HCT116 (cell line): Measurements from ENCODE around the gene MAF. TPM values are rescaled to one million over a fixed set of nuclear protein-coding genes. Genes with fewer than 3 reads are reported as not detected.

Source experiments
- ATAC-seq: fragments of 200-7000 bp; cut with Tn5 transposase; 2 replicates; pipeline ENCODE4 v1.9.1; 2020; ENCODE audit warnings: mild to moderate bottlenecking, moderate library complexity
- BruUV-seq: library from RNA; stranded (reverse); fragments of 400-500 nt; replicated peaks from 2 replicates; lab custom pipeline; 2021; lab: Mats Ljungman, UMichigan
- CTCF ChIA-PET: fragments of 300-600 bp; sonication (Branson Sonifier 250); formaldehyde crosslinking; loops from one replicate; lab custom pipeline; 2021; ENCODE audit warnings: antibody characterized with exemption; lab: Charles Lee
- POLR2A ChIA-PET: fragments of 300-600, 350-600 bp; sonication (Branson Sonifier 250); formaldehyde crosslinking; loops from one replicate; lab custom pipeline; 2021; ENCODE audit warnings: antibody characterized with exemption; lab: Charles Lee
- RAD21 ChIA-PET, 2 experiments: fragments of 300-600 bp; sonication (Branson Sonifier 250); formaldehyde crosslinking; loops; one replicate each; lab custom pipeline; 2023; ENCODE audit warnings: low total read pairs in 2 of 2; ENCODE audit not compliant: uncharacterized antibody in 2 of 2, unreplicated experiment in 2 of 2, low non-redundant PET in 1 of 2; lab: Charles Lee
- DNase-seq: peaks from one replicate; pipeline ENCODE4 v3.0.0-alpha.2; 2010; ENCODE audit warnings: low read depth, low spot score
- H2AFZ ChIP-seq: fragments of 200-600 bp; shearing (Covaris generic), sonication (generic); 2 replicates; pipeline ENCODE4 v1.6.1; 2017; ENCODE audit warnings: low read depth, mixed run types, mixed read lengths, antibody characterized with exemption, low read length; ENCODE audit not compliant: poor library complexity, severe bottlenecking
- H3K27ac ChIP-seq: 2 replicates; pipeline ENCODE4 v1.5.1; 2012; ENCODE audit warnings: low read depth, low read length
- H3K27me3 ChIP-seq: fragments of 200-600 bp; sonication (generic); 2 replicates; pipeline ENCODE4 v1.6.1; 2016; ENCODE audit warnings: mixed run types, low read length, mixed read lengths; ENCODE audit not compliant: insufficient read depth
- H3K36me3 ChIP-seq, 2 experiments: fragments of 200-500 bp in 1 of 2; fragments of 200-600 bp in 1 of 2; sonication (Bioruptor generic) in 1 of 2; sonication (generic) in 1 of 2; 2 replicates each; pipeline versions ENCODE4 v1.5.1 to v1.6.1; 2014 to 2016; ENCODE audit warnings: low read length in 2 of 2, inconsistent platforms in 1 of 2, mixed read lengths in 1 of 2, mixed run types in 1 of 2; ENCODE audit not compliant: insufficient read depth in 2 of 2, control insufficient read depth in 1 of 2
- H3K4me1 ChIP-seq, 2 experiments: fragments of 200-600 bp in 1 of 2; sonication (generic) in 1 of 2; 2 replicates each; pipeline versions ENCODE4 v1.5.1 to v1.6.1; 2012 to 2017; ENCODE audit warnings: low read length in 2 of 2, inconsistent platforms in 1 of 2, mild to moderate bottlenecking in 1 of 2, mixed read lengths in 1 of 2, mixed run types in 1 of 2, moderate library complexity in 1 of 2; ENCODE audit not compliant: insufficient read depth in 2 of 2, control insufficient read depth in 1 of 2
- H3K4me2 ChIP-seq: fragments of 200-600 bp; sonication (generic); 2 replicates; pipeline ENCODE4 v1.6.1; 2017; ENCODE audit warnings: mixed run types, low read length, mixed read lengths
- H3K4me3 ChIP-seq, 2 experiments: fragments of 200-600 bp in 1 of 2; sonication (generic) in 1 of 2; replicated peaks in 1 of 2; 2 replicates each; pipeline ENCODE4 v1.5.1; 2011 to 2016; ENCODE audit warnings: low read length in 2 of 2, control low read depth in 1 of 2, low read depth in 1 of 2, mild to moderate bottlenecking in 1 of 2, mixed read lengths in 1 of 2, mixed run types in 1 of 2
- H3K79me2 ChIP-seq: fragments of 200-600 bp; sonication (generic); 2 replicates; pipeline ENCODE4 v1.6.1; 2017; ENCODE audit warnings: mild to moderate bottlenecking, mixed run types, low read length, moderate library complexity, mixed read lengths; ENCODE audit not compliant: insufficient read depth
- H3K9ac ChIP-seq: fragments of 200-600 bp; sonication (generic); 2 replicates; pipeline ENCODE4 v1.6.1; 2016; ENCODE audit warnings: low read length, mixed read lengths
- H3K9me2 ChIP-seq: fragments of 200-600 bp; sonication (generic), shearing (Covaris generic); 2 replicates; pipeline ENCODE4 v1.6.1; 2017; ENCODE audit warnings: mixed run types, mild to moderate bottlenecking, moderate library complexity; ENCODE audit not compliant: insufficient read depth
- H3K9me3 ChIP-seq, 2 experiments: fragments of 200-500 bp in 1 of 2; fragments of 200-600 bp in 1 of 2; sonication (Bioruptor generic) in 1 of 2; sonication (generic) in 1 of 2; 2 replicates each; pipeline ENCODE4 v1.6.1; 2014 to 2017; ENCODE audit warnings: low read length in 2 of 2, mixed read lengths in 2 of 2, inconsistent platforms in 1 of 2, low read depth in 1 of 2, mild to moderate bottlenecking in 1 of 2, mixed run types in 1 of 2, moderate library complexity in 1 of 2; ENCODE audit not compliant: control insufficient read depth in 1 of 2, insufficient read depth in 1 of 2
- H4K20me1 ChIP-seq: fragments of 200-600 bp; sonication (generic), shearing (Covaris generic); 2 replicates; pipeline ENCODE4 v1.6.1; 2017; ENCODE audit warnings: mixed run types, mild to moderate bottlenecking, moderate library complexity; ENCODE audit not compliant: insufficient read depth
- CBX3 ChIP-seq: IDR thresholded peaks from 2 replicates; pipeline ENCODE4 v1.6.1; 2012; ENCODE audit warnings: low read depth
- EGR1 ChIP-seq: IDR thresholded peaks from 2 replicates; pipeline ENCODE4 v1.6.1; 2012; ENCODE audit warnings: low read depth
- ELF1 ChIP-seq: IDR thresholded peaks from 2 replicates; pipeline ENCODE4 v1.6.1; 2012; ENCODE audit warnings: low read depth, borderline replicate concordance
- EZH2 ChIP-seq: fragments of 200-600 bp; sonication (generic); IDR thresholded peaks from 2 replicates; pipeline ENCODE4 v1.6.1; 2017; ENCODE audit warnings: antibody characterized with exemption, mixed run types
- FOSL1 ChIP-seq: IDR thresholded peaks from 2 replicates; pipeline ENCODE4 v1.6.1; 2012; ENCODE audit warnings: low read depth
- JUND ChIP-seq: IDR thresholded peaks from 2 replicates; pipeline ENCODE4 v1.6.1; 2012
- MAX ChIP-seq: IDR thresholded peaks from 2 replicates; pipeline ENCODE4 v1.6.1; 2012
- POLR2A ChIP-seq: IDR thresholded peaks from 2 replicates; pipeline ENCODE4 v1.7.0; 2011; ENCODE audit warnings: borderline replicate concordance; ENCODE audit not compliant: insufficient read depth, insufficient read length; ENCODE audit errors: extremely low read depth
- RAD21 ChIP-seq: IDR thresholded peaks from 2 replicates; pipeline ENCODE4 v1.6.1; 2012; ENCODE audit warnings: low read depth, mild to moderate bottlenecking
- SP1 ChIP-seq: IDR thresholded peaks from 2 replicates; pipeline ENCODE4 v1.6.1; 2012; ENCODE audit warnings: low read depth
- SRF ChIP-seq: IDR thresholded peaks from 2 replicates; pipeline ENCODE4 v1.6.1; 2012; ENCODE audit warnings: low read depth
- TCF7L2 ChIP-seq: IDR thresholded peaks from 2 replicates; pipeline ENCODE4 v1.7.0; 2011; ENCODE audit warnings: borderline replicate concordance, inconsistent platforms; ENCODE audit not compliant: insufficient read depth, insufficient read length; ENCODE audit errors: extremely low read depth
- YY1 ChIP-seq: IDR thresholded peaks from 2 replicates; pipeline ENCODE4 v1.6.1; 2011; ENCODE audit warnings: low read length, low read depth, moderate library complexity, mild to moderate bottlenecking; ENCODE audit not compliant: insufficient replicate concordance; ENCODE audit errors: extremely low read depth
- ZBTB33 ChIP-seq: IDR thresholded peaks from 2 replicates; pipeline ENCODE4 v1.6.1; 2011; ENCODE audit warnings: mild to moderate bottlenecking, low read length, moderate library complexity; ENCODE audit not compliant: insufficient replicate concordance; ENCODE audit errors: extremely low read depth
- ZFX ChIP-seq: fragments of 450-650 bp; IDR thresholded peaks from 2 replicates; pipeline ENCODE4 v1.6.1; 2017
- intact Hi-C: fragments of 100-400 bp; cut with micrococcal nuclease; formaldehyde crosslinking; loops from 2 replicates; pipeline ENCODE4 v1.10.0; 2022
- total RNA-seq: library from RNA; stranded (reverse); gene quantifications from one replicate; pipeline ENCODE4 v1.2.1, GENCODE V29; 2021; ENCODE audit not compliant: unreplicated experiment

The MAF gene
- total RNA-seq, 1 experiment from 2014 or later: 0.27 TPM

DNA sequence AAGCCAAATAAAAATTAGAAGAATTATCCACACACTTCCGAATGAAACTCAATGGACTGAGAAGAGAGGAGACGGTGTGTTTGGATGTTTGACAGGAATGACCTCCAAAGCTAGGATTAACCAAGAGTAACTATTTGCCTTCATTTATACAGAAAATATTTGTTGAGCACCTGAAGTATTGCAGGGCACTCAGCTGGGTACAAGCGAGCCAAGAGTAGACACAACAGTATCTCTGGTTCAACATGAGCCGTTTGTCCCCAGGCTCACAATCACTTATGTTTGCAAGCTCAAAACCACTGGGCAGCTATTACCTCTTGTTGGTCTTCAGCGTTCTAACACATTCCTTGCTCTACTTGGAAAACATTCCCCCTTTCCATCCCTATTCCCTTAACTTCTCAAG lies 38.8 kb downstream of the MAF start:
- Histone ChIP-seq H3K9ac (no peak overlapping the region), H3K4me3 (no peak overlapping the region), H2AFZ (no peak overlapping the region), H3K79me2 (no peaks in the 10 kb centered on the region), H3K4me2 (no peak overlapping the region), H3K27me3 (no peaks in the 10 kb centered on the region), H3K27ac (no peak overlapping the region), H3K36me3 (no peaks in the 10 kb centered on the region), H3K9me3 (peaks cover 24 to 33% of the 10 kb centered on the region in 2 experiments; a peak in 3 of 4 replicates), H3K4me1 (no peaks in the 10 kb centered on the region), H3K9me2 (no peaks in the 10 kb centered on the region), H4K20me1 (no peaks in the 10 kb centered on the region)
- DNase-seq (no peak), ATAC-seq (no peak)
- TF ChIP-seq SP1: no peak
- ChIA-PET RAD21 (no interaction called here), CTCF (no interaction called here), POLR2A (no interaction called here)
- intact Hi-C loops: no loop called here
- no TSS peak for BruUV-seq

DNA sequence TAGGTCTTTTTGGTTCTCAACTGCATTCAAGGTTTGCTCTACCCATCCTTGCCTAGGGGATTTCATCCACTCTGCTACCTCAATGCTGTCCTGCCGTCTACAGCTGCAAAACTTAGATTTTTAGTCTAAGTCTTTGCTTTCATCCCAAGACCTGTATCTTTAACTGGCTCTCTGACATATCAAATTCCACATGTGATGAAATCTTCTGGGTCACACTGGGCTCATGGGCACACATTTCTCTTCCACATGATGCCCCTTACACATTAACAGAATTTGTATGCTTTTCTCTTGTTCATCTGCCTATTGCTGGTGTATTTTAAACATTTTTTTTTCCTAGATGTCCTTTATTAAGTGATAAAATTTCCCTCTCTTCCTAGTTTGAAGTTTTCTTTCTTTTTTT lies 39.6 kb downstream of the MAF start:
- Histone ChIP-seq H3K4me3 (no peak overlapping the region), H3K79me2 (no peaks in the 10 kb centered on the region), H2AFZ (no peak overlapping the region), H3K9me3 (peaks cover 28 to 34% of the 10 kb centered on the region in 2 experiments; a peak in 3 of 4 replicates), H3K4me2 (no peak overlapping the region), H3K27me3 (no peaks in the 10 kb centered on the region), H3K36me3 (no peaks in the 10 kb centered on the region), H3K4me1 (no peaks in the 10 kb centered on the region), H4K20me1 (no peaks in the 10 kb centered on the region), H3K27ac (no peak overlapping the region), H3K9me2 (no peaks in the 10 kb centered on the region), H3K9ac (no peak overlapping the region)
- intact Hi-C loops: no loop called here
- no peak for TF ChIP-seq TCF7L2
- TF ChIP-seq RAD21: no peak
- no peak for TF ChIP-seq EGR1
- TF ChIP-seq ZFX: no peak
- TF ChIP-seq POLR2A: no peak
- no peak for TF ChIP-seq JUND
- TF ChIP-seq ELF1: no peak
- no peak for TF ChIP-seq SP1
- no peak for TF ChIP-seq YY1
- no peak for TF ChIP-seq SRF
- no peak for TF ChIP-seq ZBTB33
- no peak for TF ChIP-seq FOSL1
- no peak for TF ChIP-seq EZH2
- no peak for TF ChIP-seq MAX
- no peak for TF ChIP-seq CBX3
- no TSS peak for BruUV-seq
- CTCF ChIA-PET: no interaction called here
- POLR2A ChIA-PET: no interaction called here
- ATAC-seq: no peak
- RAD21 ChIA-PET: no interaction called here
- no peak for DNase-seq
